PC-3 (cell line): ENCODE results near the gene WNT3. TPM values are rescaled to one million over a fixed set of nuclear protein-coding genes. Genes with fewer than 3 reads are reported as not detected.
"Not testable (repeated sequence)": the region's sequence is repeated elsewhere in the genome, so short reads cannot be mapped to it uniquely, and the experiment has no call there.

ENCODE experiments used
- ATAC-seq: fragments of 200-7000 bp; cut with Tn5 transposase; 2 replicates; pipeline ENCODE4 v1.9.1; 2020; ENCODE audit warnings: mild to moderate bottlenecking, moderate library complexity
- BruUV-seq: library from RNA; stranded (reverse); fragments of 400-500 nt; replicated peaks from 2 replicates; lab custom pipeline; 2021; lab: Mats Ljungman, UMichigan
- CTCF ChIA-PET: fragments of 300-600 bp; sonication (Branson Sonifier 250); formaldehyde crosslinking; loops from one replicate; lab custom pipeline; 2022; ENCODE audit warnings: antibody characterized with exemption; lab: Charles Lee
- POLR2A ChIA-PET: fragments of 300-600 bp; sonication (Branson Sonifier 250); formaldehyde crosslinking; loops from one replicate; lab custom pipeline; 2022; ENCODE audit warnings: antibody characterized with exemption; ENCODE audit not compliant: unreplicated experiment; lab: Charles Lee
- DNase-seq: peaks from one replicate; pipeline ENCODE4 v3.0.0-alpha.2; 2015
- H2AFZ ChIP-seq: fragments of 300-600 bp; sonication (generic); 2 replicates; pipeline ENCODE4 v1.6.0; 2016; ENCODE audit warnings: antibody characterized with exemption, low read length
- H3F3A ChIP-seq: fragments of 300-600 bp; sonication (generic); one replicate; pipeline ENCODE4 v1.6.0; 2017; ENCODE audit warnings: antibody characterized with exemption, low read length, control low read depth, mild to moderate bottlenecking; ENCODE audit not compliant: unreplicated experiment
- H3K27ac ChIP-seq: fragments of 300-600 bp; sonication (generic); 2 replicates; pipeline ENCODE4 v1.5.1; 2016; ENCODE audit warnings: mild to moderate bottlenecking, low read length
- H3K27me3 ChIP-seq: fragments of 300-600 bp; sonication (generic); 2 replicates; pipeline ENCODE4 v1.6.1; 2016; ENCODE audit warnings: low read length, mixed read lengths
- H3K36me3 ChIP-seq: fragments of 300-600 bp; sonication (generic); 2 replicates; pipeline ENCODE4 v1.6.1; 2016; ENCODE audit warnings: low read depth, mixed run types, low read length, mixed read lengths
- H3K4me1 ChIP-seq: fragments of 300-600 bp; sonication (generic); 2 replicates; pipeline ENCODE4 v1.5.1; 2016; ENCODE audit warnings: low read length; ENCODE audit not compliant: insufficient read depth
- H3K4me2 ChIP-seq: fragments of 300-600 bp; sonication (generic); 2 replicates; pipeline ENCODE4 v1.6.0; 2016; ENCODE audit warnings: low read length
- H3K4me3 ChIP-seq: fragments of 300-600 bp; sonication (generic); 2 replicates; pipeline ENCODE4 v1.5.1; 2016; ENCODE audit warnings: mild to moderate bottlenecking, low read length, mixed read lengths
- H3K79me2 ChIP-seq: fragments of 300-600 bp; sonication (generic); 2 replicates; pipeline ENCODE4 v1.6.1; 2017; ENCODE audit warnings: low read length, mixed read lengths
- H3K9ac ChIP-seq: fragments of 300-600 bp; sonication (generic); 2 replicates; pipeline ENCODE4 v1.6.0; 2016; ENCODE audit warnings: mild to moderate bottlenecking, low read length
- H3K9me2 ChIP-seq: fragments of 300-600 bp; sonication (generic); replicated peaks from 2 replicates; pipeline ENCODE4 v1.6.1; 2016; ENCODE audit warnings: mixed run types, low read length, mixed read lengths
- H3K9me3 ChIP-seq: fragments of 300-600 bp; sonication (generic); 2 replicates; pipeline ENCODE4 v1.6.1; 2016; ENCODE audit warnings: low read length, mixed read lengths
- H4K20me1 ChIP-seq: fragments of 300-600 bp; sonication (generic); 2 replicates; pipeline ENCODE4 v1.6.1; 2016; ENCODE audit warnings: low read length, mixed read lengths
- CTCF ChIP-seq: fragments of 300-600 bp; sonication (generic); conservative IDR thresholded peaks from 2 replicates; pipeline ENCODE4 v1.5.1; 2017; ENCODE audit warnings: antibody characterized with exemption, low read depth, mild to moderate bottlenecking, low read length
- EZH2 ChIP-seq: fragments of 300-600 bp; sonication (generic); IDR thresholded peaks from one replicate; pipeline ENCODE4 v1.6.1; 2017; ENCODE audit warnings: antibody characterized with exemption, mild to moderate bottlenecking, low read length; ENCODE audit not compliant: unreplicated experiment
- EZH2phosphoT487 ChIP-seq: fragments of 300-600 bp; sonication (generic); IDR thresholded peaks from 2 replicates; pipeline ENCODE4 v1.6.1; 2018; ENCODE audit warnings: mild to moderate bottlenecking, antibody characterized with exemption, low read length, borderline replicate concordance
- intact Hi-C: fragments of 100-400 bp; cut with micrococcal nuclease; formaldehyde crosslinking; loops from 2 replicates; pipeline ENCODE4 v1.9.0; 2023
- total RNA-seq: library from RNA; depleted of rRNA; stranded (reverse); fragments of >200 nt; gene quantifications from 2 replicates; pipeline ENCODE4 v1.2.3, GENCODE V29; 2014

WNT3 gene
- total RNA-seq, 1 experiment from 2014 or later = 4.9 TPM

- no peaks in the 10 kb centered on the region for H3F3A ChIP-seq
- no peak for ATAC-seq
- peak; percentile 47 for DNase-seq
- no peak overlapping the region for H2AFZ ChIP-seq
- H3K4me1 ChIP-seq = no peaks in the 10 kb centered on the region
- intact Hi-C loops = loop anchor here (2.0 kb wide), 1 partner anchor 158 kb away; no protein-coding TSS in a partner anchor
- no peaks in the 10 kb centered on the region for H4K20me1 ChIP-seq
- TF ChIP-seq EZH2phosphoT487 (no peak), CTCF (peak; percentile 92)
- no peak overlapping the region for H3K27ac ChIP-seq
- H3K36me3 ChIP-seq = no peaks in the 10 kb centered on the region
- H3K79me2 ChIP-seq = no peaks in the 10 kb centered on the region
- peaks cover 16% of the 10 kb centered on the region for H3K27me3 ChIP-seq
- no peak overlapping the region for H3K9ac ChIP-seq
- POLR2A ChIA-PET = no interaction called here
- H3K4me3 ChIP-seq = no peak overlapping the region
- H3K9me3 ChIP-seq = peaks cover 6% of the 10 kb centered on the region; the same call in 1 of the 2 replicates
- no peak overlapping the region for H3K4me2 ChIP-seq
- H3K9me2 ChIP-seq = no peaks in the 10 kb centered on the region
- CTCF ChIA-PET = interaction anchor here (0.8 to 0.9 kb wide), 2 partner anchors 9 to 33 kb away, joined by 3 to 5 read pairs; no protein-coding TSS in a partner anchor
- BruUV-seq = no TSS peak
These were observed 24.3 kb upstream of the WNT3 start for GRCh38 chr17:46842835-46843234.

DNA sequence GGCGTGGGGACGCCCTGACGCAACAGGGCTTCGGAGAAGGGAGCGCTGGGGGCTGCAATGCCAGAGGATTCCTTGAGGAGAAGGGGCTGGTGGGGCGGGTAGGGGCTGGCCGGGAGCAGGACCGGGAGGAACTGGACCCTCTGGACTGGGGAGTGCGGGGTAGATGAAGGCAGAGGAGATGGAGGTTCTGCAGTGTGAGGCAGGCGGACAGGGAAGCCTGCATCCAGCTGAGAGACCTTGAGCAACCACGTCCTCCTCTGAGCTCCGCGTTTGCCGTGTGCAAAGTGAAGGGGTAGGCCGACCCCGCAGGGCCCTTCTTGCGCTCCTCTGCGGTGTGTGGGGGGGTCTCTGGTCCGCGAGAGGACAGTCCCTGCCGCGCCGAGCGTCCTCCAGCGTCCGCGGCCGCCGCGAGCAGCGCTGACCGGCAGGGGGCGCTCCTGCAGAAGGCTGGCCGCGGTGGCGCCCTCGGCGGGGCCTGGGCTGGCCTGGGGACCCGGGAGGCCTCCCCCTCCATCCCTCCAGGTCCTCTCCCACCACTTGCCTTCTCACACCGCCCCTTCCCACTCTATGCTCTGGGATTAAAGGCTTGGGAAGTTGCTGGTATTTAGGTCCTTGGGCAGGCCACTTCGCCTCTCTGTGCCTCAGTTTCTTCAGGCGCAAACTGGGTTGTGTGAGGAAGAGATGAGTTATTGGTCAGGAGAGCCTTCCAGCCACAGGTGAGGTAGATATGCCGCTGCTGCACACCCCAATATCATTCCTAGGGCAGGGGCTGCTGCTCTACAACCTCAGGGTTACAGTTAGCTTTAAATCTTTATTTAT is 23.3 kb upstream of the WNT3 start:
- Histone ChIP-seq H3K4me2 (peak overlapping the region; percentile 70), H2AFZ (peak overlapping the region; percentile 70), H3K27ac (no peak overlapping the region), H4K20me1 (no peaks in the 10 kb centered on the region), H3K9me2 (no peaks in the 10 kb centered on the region), H3K36me3 (no peaks in the 10 kb centered on the region), H3K9me3 (peaks cover 6% of the 10 kb centered on the region; the same call in 1 of the 2 replicates), H3K9ac (no peak overlapping the region), H3K4me1 (no peaks in the 10 kb centered on the region), H3K4me3 (peak overlapping the region; percentile 23; the same call in 1 of the 2 replicates), H3K27me3 (peaks cover 16% of the 10 kb centered on the region), H3K79me2 (no peaks in the 10 kb centered on the region), H3F3A (no peaks in the 10 kb centered on the region)
- CTCF ChIA-PET = interaction anchor here (0.6 to 1.2 kb wide), 4 partner anchors 8 to 160 kb away, joined by 3 to 14 read pairs (median 4); no protein-coding TSS in a partner anchor
- no TSS peak for BruUV-seq
- DNase-seq = peak; percentile 46
- ATAC-seq = peak; percentile 81
- POLR2A ChIA-PET = no interaction called here
- TF ChIP-seq EZH2phosphoT487 (no peak), CTCF (peak; percentile 98), EZH2 (no peak)
- intact Hi-C loops = loop anchor here (2.0 kb wide), 2 partner anchors 99 to 159 kb away; no protein-coding TSS in a partner anchor

DNA sequence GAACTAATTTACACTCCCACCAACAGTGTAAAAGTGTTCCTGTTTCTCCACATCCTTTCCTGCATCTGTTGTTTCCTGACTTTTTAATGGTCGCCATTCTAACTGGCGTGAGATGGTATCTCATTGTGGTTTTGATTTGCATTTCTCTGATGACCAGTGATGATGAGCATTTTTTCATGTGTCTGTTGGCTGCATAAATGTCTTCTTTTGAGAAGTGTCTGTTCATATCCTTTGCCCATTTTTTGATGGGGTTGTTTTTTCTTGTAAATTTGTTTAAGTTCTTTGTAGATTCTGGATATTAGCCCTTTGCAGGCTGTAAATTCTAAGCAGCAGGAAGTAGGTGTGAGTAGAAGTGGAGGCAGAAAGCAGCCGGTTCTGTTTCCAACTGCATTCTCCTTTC is 22.1 kb upstream of the WNT3 start:
- BruUV-seq, CTCF ChIA-PET, DNase-seq: not testable (repeated sequence)

More for the DNA sequence above, 22.1 kb upstream of the WNT3 start:
- POLR2A ChIA-PET, H3K9me2 ChIP-seq, H3K36me3 ChIP-seq, H2AFZ ChIP-seq, H3K4me1 ChIP-seq, H3K9ac ChIP-seq, H3K27ac ChIP-seq, H4K20me1 ChIP-seq, H3K9me3 ChIP-seq, ATAC-seq, H3K4me3 ChIP-seq, H3F3A ChIP-seq, H3K4me2 ChIP-seq, H3K79me2 ChIP-seq: not testable (repeated sequence)
- intact Hi-C loops = loop anchor here (2.0 kb wide), 1 partner anchor 100 kb away; no protein-coding TSS in a partner anchor
- H3K27me3 ChIP-seq = peaks cover 10% of the 10 kb centered on the region
